Epithelial cell of proximal tubule (primary cell): ENCODE data around the gene COMMD1. TPM values are rescaled to one million over a fixed set of nuclear protein-coding genes. Genes with fewer than 3 reads are reported as not detected.
"Not testable (repeated sequence)": the region's sequence is repeated elsewhere in the genome, so short reads cannot be mapped to it uniquely, and the experiment has no call there.

Experiments used
- DNase-seq: peaks from one replicate; pipeline ENCODE4 v3.0.0-alpha.2; 2011; ENCODE audit warnings: low read depth
- H3K4me3 ChIP-seq: 2 replicates; pipeline ENCODE4 v1.5.1; 2011; ENCODE audit warnings: low read depth, mild to moderate bottlenecking, low read length
- total RNA-seq: library from RNA; depleted of rRNA; stranded (reverse); fragments of >200 nt; gene quantifications from 2 replicates; pipeline ENCODE4 v1.2.3, GENCODE V29; 2015
- TF ChIP-seq, protein P1 (sequence below): conservative IDR thresholded peaks from 2 replicates; pipeline ENCODE4 v1.5.1; 2012; ENCODE audit warnings: low read depth, mild to moderate bottlenecking, low read length

The COMMD1 gene
- total RNA-seq, 1 donor from 2014 or later, result 37.4 TPM

DNA sequence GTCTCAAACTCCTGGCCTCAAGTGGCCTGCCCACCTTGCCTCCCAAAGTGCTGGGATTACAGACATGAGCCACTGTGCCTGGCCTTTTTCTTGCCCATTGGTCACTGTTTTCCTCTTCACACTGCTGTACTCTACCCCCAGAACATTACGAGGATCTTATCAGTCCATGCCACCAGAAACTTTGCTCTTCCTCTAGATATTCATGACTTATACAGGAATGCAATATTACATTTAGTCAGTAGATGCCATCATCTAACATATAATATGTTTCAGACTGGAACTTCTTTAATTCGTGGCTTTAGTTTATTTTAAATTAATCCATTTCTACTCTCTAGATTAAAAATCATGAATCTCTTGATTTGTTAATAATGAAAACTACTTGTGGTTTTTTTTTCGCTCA lies 135.5 kb downstream of the COMMD1 start:
- TF ChIP-seq, protein P1, sequence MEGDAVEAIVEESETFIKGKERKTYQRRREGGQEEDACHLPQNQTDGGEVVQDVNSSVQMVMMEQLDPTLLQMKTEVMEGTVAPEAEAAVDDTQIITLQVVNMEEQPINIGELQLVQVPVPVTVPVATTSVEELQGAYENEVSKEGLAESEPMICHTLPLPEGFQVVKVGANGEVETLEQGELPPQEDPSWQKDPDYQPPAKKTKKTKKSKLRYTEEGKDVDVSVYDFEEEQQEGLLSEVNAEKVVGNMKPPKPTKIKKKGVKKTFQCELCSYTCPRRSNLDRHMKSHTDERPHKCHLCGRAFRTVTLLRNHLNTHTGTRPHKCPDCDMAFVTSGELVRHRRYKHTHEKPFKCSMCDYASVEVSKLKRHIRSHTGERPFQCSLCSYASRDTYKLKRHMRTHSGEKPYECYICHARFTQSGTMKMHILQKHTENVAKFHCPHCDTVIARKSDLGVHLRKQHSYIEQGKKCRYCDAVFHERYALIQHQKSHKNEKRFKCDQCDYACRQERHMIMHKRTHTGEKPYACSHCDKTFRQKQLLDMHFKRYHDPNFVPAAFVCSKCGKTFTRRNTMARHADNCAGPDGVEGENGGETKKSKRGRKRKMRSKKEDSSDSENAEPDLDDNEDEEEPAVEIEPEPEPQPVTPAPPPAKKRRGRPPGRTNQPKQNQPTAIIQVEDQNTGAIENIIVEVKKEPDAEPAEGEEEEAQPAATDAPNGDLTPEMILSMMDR, result no peak
- H3K4me3 ChIP-seq, result no peak overlapping the region
- DNase-seq, result no peak

DNA sequence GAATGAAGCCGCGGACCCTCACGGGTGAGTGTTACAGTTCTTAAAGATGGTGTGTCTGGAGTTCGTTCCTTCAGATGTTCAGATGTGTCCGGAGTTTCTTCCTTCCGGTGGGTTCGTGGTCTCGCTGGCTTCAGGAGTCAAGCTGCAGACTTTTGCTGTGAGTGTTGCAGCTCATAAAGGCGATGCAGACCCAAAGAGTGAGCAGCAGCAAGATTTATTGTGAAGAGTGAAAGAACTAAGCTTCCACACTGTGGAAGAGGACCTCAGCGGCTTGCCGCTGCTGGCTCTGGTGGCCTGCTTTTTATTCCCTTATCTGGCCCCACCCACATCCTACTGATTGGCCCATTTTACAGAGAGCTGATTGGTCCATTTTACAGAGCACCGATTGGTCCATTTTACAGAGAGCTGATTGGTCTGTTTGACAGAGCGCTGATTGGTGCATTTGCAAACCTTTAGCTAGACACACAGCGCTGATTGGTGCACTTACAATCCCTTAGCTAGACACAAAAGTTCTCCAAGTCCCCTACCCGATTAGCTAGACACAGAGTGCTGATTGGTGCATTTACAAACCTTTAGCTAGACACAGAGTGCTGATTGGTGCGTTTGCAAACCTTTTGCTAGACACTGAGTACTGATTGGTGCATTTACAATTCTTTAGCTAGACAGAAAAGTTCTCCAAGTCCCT lies 136.4 kb downstream of the COMMD1 start:
- not testable (repeated sequence) for DNase-seq, H3K4me3 ChIP-seq

DNA sequence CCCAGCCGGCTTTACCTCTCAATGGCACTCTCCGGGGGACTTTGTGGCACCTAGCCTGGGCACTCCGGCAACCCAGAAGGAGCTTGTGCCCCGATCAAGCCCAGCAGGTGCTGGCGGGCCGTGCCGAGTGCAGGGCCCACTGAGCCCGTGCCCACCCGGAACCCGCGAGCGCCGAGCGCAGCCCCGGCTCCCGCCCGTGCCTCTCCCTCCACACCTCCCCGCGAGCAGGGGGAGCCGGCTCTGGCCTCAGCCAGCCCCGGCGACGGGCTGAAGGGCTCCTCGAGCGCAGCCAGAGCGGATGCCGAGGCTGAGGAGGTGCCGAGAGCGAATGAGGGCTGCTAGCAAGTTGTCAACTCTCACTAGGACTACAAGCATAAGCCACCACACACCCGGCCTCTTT lies 136.9 kb downstream of the COMMD1 start:
- no peak for DNase-seq
- TF ChIP-seq, protein P1, result no peak
- H3K4me3 ChIP-seq, result no peak overlapping the region

DNA sequence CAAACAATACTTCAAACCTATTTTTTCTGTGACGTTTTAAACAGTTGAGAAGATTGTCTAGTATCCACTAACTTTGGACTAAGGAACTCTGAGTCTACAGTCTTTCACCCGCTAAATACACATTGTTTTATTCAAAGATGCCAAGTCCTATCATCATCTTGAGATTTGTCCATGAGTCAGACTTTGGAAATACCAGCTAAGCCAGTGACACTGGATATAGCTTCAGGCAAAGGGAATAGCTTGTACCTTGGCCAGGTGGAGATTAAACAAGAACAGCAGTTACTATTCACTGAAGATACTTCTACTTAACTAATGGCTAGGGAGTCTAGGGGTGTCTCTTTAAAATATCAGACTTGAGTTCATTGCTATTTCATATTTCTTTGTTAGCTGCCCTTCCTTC lies 137.5 kb downstream of the COMMD1 start:
- TF ChIP-seq, protein P1, result no peak
- no peak for DNase-seq
- no peak overlapping the region for H3K4me3 ChIP-seq

DNA sequence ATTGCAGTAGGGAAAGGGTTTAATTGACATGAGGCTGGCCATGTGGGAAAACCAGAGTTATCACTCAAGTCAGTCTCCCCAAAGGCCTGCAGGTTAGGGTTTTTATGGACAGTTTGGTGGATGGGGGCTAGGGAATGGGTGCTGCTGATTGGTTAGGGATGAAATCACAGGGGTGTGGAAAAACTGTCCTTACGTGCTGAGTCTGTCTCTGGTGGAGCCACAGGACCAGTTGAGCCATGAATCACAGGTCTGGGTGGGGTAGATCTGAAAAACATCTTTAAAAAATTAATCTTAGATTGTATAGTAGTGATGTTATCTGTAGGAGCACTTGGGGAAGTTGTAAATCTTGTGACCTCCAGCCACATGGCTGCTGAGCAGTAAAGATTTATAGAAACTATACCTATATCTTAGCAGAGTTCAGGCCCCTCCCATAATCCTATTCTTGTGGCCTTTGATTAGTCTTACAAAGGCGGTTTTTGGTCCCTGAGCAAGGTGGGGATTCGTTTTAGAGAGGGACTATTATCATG lies 139.6 kb downstream of the COMMD1 start:
- no peak for DNase-seq
- TF ChIP-seq, protein P1, result no peak
- H3K4me3 ChIP-seq, result no peak overlapping the region

DNA sequence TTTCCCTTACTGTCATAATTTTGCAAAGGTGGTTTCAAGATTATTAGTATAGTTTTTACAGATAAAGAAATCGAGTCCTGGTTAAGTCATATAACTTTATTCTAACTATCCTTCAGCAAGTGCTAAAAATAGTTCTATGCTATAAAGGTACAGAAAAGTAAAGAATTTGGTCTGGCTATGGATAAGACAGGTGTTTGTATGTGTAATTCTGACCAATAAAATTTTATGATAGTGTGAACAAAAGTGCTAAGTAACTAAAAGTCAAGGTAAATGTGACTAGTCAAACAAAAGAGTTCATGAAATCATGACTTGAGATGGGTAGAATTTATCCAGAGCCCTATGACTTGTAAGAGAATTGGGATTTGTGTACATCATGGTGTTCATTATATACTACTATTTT lies 140.7 kb downstream of the COMMD1 start:
- TF ChIP-seq, protein P1, result no peak
- H3K4me3 ChIP-seq, result no peak overlapping the region
- no peak for DNase-seq

DNA sequence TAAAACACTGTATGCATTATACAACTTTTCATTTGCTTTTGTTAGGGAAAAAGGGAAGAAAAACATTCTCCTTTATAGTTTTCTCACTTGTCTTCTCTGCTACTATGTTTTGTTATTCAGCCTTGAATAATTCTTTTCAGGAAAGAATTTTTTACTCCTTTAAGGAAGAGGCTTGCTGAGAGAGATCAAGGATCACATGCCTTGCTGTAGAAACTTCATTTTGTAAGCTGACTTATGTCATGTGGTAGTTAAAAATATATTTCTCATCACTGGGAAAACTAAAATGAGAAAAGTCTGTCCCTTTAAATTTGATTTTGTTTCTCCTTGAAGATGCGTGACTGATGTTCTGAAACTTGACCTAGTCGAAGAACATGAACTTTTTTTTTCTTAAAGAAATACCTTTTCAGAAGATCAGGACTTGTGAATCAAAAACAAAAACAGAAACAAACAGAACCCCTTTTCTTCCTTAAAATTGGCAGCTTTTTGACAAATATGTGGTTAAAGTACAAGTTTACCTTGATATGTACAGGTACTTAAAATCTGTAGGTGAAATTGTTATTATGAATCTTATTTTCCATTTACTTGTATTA lies 145.1 kb downstream of the COMMD1 start:
- TF ChIP-seq, protein P1, result no peak
- DNase-seq, result no peak
- no peak overlapping the region for H3K4me3 ChIP-seq
